Measurements from ENCODE around the gene TACC3.

The TACC3 gene

GRCh38 chr4:1765409-1766072 lies 44.2 kb downstream of the TACC3 start:
- ChIA-PET POLR2A (ENCODE audit: low non-redundant PET) (no interaction called here), CTCF (no interaction called here)
- peak overlapping the region; percentile 81 for H3K27ac ChIP-seq
- no peak for DNase-seq (ENCODE audit: low spot score)
- no peak for TF ChIP-seq CTCF (conservative IDR thresholded peaks at IDR 0.05; ENCODE audit: low read depth)

DNA sequence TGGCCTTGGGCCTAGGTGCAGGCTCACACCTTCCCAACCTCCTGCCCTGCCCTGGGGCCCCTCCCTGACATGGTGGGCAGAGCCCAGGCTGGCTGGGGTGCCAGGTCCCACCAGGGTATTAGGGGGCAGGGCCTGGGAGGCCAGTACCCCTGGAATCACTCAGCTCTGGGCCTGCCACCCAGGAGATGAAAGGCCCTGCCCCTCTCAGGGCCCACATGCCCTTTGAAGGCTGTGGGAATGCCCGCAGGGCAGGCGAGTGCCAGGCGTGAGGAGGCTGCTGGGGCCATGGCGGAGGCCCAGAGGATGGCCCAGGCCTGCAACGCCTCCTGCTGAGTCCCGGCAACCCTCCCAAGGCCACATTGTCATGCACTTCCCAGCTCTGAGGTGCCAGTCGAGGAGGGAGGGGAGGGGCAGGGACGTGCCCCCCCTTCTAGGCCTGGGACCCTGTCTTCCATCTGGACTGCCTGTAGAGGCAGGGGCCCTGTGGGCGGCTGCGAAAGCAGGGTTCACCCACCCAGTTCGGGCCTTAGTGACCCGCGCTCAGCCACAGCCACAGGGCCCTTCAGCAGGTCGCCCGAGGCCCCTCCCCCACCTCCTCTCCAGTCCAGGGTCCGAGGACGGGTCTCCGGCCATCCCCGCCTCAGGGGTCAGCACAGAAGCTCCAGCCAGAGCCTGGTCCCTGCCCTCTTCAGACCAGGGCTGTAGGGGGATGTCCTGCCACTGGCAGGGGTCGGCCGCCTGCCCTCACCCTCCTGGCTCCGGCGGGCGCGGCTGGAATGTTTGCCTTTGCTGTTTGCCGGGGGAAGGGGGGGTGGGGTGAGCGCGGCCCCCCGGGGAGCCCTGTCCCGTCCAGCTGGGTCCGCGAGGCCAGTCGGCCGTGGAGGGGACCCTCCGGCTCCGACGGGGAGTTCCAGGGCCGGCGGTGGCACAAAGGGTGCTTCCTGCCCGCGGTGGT lies 45.1 kb downstream of the TACC3 start:
- no peak for DNase-seq (ENCODE audit: low spot score)
- peak overlapping the region; percentile 81 for H3K27ac ChIP-seq
- TF ChIP-seq CTCF (conservative IDR thresholded peaks at IDR 0.05; ENCODE audit: low read depth): no peak
- ChIA-PET CTCF (interaction anchor here (0.5 kb wide), 1 partner anchor 8 kb away, joined by 3 read pairs; no protein-coding TSS in a partner anchor), POLR2A (ENCODE audit: low non-redundant PET) (no interaction called here)

DNA sequence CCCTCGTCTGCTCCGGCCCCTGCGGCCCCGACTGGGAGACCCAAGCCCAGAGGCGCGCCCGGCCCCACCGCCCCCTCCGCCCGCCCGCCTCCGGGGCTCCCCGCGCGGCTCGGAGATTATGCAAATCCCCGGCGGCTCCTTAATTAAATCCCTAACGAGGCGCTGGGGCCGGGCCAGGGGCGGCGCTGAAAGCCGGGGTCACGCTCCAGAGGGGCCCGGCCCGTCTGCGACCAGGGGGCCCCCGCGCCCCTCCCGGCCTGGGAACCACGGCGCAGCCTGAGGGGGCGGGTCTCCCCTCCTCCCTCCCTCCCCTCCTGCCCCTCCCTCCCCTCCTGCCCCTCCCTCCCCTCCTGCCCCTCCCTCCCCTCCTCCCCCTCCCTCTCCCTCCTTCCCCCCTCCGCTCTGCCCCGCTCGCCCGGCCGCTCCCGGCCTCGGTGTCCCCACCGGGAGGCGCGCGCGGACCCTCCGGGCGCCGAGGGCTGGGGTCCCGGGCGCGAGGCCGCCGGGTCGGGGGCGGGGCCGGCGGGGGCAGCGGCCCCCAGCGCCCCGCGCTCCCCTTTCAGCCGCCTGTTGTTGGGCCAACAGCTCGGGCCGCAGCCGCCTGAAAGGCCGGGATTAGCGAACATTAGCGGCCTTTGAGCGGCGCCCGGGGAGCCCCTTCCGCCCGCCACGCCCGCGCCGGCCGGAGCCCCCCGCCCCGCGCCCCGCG lies 45.9 kb downstream of the TACC3 start:
- TF ChIP-seq CTCF (conservative IDR thresholded peaks at IDR 0.05; ENCODE audit: low read depth): no peak
- DNase-seq (ENCODE audit: low spot score): no peak
- ChIA-PET POLR2A (ENCODE audit: low non-redundant PET) (no interaction called here), CTCF (interaction anchor here (1.2 kb wide), 1 partner anchor 14 kb away, joined by 3 read pairs; no protein-coding TSS in a partner anchor)
- peak overlapping the region; percentile 81 for H3K27ac ChIP-seq

DNA sequence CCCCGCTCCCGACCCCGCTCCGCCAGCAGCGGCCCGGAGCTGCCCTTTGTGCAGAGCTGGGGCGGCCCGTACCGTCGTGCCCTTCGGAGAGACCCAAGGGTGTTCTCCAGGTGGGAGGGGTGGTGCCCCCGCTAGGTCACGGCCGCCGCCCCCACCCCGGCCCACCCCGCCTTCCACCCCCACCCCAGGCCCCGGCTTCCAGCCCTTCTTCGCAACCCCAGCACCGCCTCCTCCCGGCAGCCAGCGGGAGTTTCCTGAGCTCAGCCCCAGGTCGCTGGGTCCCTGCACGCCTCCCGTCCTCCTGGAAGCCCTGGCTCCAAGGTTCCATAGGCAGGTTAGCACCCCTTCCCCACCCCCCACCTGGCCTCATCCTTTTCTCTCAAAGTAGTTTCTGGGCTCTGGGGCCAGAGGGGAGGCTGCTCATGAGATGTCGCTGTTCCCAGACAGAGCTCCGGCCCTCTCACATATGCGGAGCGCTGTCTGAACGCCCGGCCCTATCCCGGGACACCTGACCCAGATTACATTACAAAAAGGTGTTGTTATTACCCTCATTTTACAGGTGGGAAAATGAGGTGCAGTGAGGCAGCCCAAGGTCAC lies 46.5 kb downstream of the TACC3 start:
- no peak; the same call in 1 of the 2 replicates for TF ChIP-seq CTCF (conservative IDR thresholded peaks at IDR 0.05; ENCODE audit: low read depth)
- ChIA-PET POLR2A (ENCODE audit: low non-redundant PET) (no interaction called here), CTCF (interaction anchor here (1.2 kb wide), 1 partner anchor 13 kb away, joined by 3 read pairs; no protein-coding TSS in a partner anchor)
- no peak for DNase-seq (ENCODE audit: low spot score)
- peak overlapping the region; percentile 81 for H3K27ac ChIP-seq

DNA sequence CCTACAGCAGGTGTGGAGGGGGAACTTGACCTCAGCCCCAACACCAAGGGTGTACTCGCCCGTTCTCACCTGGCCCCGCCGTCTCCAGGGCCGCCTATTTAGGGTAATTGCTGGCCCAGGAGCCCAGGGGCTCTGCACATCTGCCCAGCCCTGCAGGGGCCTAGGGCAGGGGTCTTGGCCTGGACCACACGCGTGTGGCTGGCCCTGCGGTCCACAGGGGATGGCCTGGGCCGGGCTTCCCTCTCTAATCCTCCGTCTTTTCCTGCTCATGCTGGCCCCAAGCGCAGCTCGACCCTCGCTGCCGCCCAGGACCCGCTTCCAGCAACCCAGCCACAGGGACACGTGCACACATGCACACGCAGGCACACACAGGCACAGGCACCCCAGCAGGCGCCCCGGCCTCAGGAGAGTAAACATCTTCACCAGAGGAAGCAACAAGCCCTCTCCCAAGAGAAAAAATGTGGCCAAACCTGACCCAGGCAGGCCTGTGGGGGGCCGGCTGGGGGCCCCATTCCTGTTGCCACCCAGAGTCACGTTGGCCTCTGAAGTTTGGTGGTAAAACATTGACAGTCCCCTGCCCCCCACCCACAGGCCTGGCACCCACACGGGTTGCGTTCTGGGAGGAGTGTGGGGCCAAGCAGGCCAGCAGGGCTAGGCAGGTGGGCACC lies 47.2 kb downstream of the TACC3 start:
- peak overlapping the region; percentile 81 for H3K27ac ChIP-seq
- no peak for DNase-seq (ENCODE audit: low spot score)
- TF ChIP-seq CTCF (conservative IDR thresholded peaks at IDR 0.05; ENCODE audit: low read depth): no peak
- POLR2A ChIA-PET (ENCODE audit: low non-redundant PET): no interaction called here
- CTCF ChIA-PET: interaction anchor here (0.6 to 1.2 kb wide), 2 partner anchors 13 to 130 kb away, joined by 3 read pairs; no protein-coding TSS in a partner anchor

Measured in RWPE1 (cell line).